Midbrain (tissue), 1 donor: ENCODE results near the gene GUK1.
A peak's percentile ranks its signal among the peaks of the same experiment; 100 is the strongest.

Source experiments
- DNase-seq: peaks from one replicate; lab custom pipeline; 2025; lab: John Stamatoyannopoulos, UW

The GUK1 gene

DNA sequence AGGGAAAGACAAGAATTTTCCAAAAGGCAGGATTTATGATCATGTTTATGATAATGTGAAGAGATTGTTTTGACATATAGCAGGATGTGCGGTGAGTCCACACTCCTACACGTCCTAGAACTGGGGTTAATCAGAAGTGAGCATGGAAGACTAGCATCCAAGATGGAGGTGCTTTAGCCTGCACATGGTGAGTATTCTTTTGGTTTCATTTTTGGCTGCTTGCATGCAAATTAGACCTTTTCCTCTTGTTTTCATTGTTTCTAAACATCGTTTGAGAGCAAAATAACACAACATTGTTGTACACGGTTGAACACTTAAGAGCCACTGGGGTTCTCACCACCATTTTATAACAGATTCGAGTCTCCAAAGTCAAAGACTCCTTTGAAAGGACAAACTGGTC is 14.9 kb upstream of the GUK1 start:
- no peak for DNase-seq

DNA sequence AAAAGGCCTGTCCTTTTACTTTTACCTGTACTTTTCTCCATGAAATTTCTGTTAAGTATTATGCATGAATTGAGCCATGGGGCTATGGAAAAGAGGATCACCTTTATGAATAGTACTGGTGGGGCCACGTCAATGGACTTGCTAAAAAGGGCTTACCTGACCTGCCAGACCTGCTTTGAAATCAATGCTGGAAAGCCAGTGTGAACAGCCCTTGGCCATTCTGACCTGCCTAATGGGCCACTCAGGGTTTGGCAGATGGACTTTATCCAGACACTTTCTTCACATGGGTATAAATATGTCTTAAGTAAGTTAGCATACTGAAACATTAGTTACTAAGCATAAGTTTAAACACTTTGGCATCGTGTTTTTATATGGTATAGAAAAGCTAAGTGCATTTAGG is 8.3 kb upstream of the GUK1 start:
- DNase-seq = no peak

DNA sequence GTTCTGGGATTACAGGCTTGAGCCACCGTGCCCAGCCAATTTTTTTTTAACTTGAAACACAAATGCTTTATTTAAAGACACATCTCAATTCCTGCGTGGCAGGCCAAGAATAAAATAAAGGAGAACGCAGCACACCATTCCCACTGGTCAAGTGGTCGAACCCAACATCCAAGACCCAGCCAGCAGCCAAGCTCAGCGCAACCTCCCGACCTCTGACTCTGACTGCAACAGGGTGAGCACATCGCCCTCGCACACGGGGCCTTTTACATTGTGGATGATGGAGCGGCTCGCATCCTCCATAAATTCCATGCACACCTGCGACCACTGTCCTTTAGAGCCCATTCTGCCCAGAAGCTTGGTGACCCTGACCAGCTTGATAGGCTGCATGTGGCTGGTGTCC is 5.5 kb upstream of the GUK1 start:
- no peak for DNase-seq

DNA sequence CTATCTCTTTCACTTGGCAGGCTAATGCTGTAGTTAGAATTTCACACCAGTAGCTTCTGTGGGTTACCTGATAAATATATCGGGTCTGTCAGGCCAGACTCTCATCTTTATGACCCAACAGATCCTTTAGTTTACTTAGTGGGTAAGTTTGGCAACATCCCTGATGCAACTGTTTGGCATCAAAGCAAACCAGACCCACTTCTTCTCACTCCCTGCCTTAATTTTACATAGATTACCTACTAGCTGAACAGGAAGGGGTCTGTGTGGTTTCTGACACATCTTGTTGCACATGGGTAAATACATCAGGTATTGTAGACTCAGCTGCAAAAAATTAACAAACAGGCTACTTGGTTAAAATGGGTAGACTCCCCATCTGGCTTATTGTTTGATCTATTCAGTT is 3.2 kb upstream of the GUK1 start:
- DNase-seq = no peak

DNA sequence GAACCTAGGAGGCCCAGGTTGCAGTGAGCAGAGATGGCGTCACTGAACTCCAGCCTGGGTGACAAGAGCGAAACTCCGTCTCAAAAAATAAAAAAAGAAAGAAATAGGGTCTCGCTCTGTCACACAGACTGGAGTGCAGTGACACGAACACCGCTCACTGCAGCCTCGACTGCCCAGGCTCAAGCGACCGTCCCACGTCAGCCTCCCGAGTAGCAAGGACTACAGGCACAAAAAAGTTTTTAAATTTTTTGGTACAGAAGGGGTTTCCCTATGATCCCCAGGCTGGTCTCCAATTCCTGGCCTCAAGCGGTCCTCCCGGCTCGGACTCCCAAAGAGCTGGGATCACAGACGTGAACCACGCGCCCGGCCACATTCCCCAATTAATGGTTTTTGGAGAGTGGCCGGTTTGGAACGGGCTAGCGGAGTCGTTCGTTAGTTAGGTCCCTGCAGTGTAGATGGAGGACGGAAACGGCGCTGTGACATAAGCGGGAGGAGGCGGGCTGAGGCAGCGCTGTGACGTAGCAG is 611 bp upstream of the GUK1 start:
- no peak for DNase-seq

DNA sequence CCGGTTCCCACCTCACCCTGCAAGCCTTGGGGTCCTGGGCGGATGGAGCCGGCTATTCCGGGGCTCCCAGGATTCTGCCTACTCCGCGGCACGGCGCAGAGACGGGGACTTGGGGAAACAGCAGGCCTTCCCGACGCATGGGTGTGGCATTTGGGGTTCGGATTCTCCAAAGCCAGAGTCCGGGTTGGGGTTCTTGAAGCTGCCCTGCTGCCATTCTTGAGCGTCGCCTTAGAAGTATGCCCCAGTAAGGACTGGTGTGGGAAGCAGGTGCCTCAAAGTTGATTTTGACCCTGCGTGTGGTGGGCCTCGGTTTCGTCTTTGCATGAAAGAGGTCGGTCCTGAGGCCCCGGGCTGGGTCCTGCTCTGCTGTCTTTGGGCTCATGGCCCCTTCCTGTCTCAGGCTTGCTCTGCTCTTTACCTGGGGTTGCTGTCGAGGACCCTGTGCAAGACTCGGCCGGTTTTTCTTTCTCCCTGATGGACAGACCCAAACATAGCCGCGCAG is 696 bp downstream of the GUK1 start:
- no peak for DNase-seq

DNA sequence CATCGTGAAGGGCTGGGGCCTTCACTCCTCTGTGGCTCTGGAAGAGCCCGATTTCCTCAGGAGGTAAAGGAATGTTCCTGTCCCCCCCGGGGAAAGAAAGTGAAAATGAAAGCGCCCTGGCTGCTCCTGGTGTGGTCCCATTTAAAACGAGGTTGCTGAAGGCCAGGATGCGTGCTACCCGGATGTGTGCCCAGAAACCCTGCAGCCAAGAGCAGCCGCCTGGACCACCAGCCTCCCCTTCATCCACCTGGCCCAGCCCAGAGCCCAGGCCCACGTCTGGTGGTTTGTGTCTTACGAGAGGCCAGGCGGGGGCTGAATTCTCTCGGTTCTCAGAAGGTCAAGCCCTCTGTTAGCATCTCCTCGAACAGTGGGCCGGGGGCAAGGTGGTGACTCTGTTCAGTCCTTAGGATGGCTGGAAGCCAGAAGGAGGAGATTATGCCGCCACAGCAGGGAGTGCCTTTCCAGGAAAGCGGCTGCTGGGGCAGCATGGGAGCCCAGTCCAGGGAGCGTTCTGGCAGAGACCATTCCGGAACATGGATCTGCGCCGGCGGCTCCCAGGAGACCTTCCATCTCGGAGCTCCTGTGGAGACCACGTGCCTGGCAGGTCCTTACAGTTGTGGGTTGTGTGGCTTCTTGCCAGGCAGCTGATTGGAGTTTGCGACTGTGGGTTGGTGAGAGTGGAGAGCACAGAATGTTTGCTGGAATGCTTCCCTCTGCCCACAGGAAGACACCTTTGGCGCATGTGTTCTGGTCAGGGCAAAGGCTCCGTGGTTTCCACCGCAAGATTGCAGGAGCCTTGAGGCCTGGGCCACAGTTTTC is 1.4 kb downstream of the GUK1 start:
- no peak for DNase-seq

DNA sequence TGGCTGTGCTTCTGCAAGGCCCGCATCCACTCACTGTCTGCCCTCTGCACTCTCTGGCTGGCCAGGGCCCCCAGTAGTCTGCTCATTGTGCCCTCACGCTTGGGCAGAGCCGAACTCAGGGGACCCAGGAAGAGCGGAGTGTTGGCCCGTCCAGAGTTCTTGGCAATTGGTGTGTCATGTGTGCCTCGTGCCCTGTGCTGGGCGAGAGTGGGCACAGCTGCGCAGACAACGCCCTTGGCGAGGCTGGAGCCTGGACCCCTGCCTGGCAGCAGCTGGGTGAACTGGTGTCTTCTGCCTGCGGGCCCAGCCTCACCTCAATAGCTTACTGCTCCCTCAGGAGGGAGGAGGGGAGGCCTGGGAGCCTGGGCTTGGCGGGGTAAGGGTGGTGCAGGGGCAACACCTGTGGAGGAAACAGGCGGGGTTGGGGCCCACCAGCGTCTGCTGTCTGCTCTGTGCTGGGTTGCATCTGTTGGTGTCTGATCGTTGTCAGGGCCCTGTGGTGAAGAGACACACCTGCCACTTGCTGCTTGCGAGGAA is 2.1 kb downstream of the GUK1 start:
- no peak for DNase-seq

DNA sequence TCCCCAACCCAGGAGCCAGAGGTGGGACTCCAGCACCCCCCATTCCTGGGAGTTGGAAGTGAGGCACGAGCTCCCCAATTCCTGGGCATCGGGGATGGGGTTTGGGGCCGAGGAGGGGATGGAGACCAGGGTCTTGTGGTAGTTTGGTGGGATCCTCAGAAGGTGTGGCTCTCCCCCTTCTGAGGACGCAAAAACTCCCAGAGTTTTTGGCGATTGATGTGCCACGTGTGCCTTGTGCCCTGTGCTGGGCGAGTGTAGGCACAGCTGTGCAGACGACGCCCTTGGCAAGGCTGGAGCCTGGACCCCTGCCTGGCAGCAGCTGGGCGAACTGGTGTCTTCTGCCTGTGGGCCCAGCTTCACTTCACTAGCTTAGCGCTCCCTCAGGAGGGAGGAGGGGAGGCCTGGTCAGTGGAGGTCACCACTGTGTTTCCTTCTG is 2.6 kb downstream of the GUK1 start:
- DNase-seq = no peak

DNA sequence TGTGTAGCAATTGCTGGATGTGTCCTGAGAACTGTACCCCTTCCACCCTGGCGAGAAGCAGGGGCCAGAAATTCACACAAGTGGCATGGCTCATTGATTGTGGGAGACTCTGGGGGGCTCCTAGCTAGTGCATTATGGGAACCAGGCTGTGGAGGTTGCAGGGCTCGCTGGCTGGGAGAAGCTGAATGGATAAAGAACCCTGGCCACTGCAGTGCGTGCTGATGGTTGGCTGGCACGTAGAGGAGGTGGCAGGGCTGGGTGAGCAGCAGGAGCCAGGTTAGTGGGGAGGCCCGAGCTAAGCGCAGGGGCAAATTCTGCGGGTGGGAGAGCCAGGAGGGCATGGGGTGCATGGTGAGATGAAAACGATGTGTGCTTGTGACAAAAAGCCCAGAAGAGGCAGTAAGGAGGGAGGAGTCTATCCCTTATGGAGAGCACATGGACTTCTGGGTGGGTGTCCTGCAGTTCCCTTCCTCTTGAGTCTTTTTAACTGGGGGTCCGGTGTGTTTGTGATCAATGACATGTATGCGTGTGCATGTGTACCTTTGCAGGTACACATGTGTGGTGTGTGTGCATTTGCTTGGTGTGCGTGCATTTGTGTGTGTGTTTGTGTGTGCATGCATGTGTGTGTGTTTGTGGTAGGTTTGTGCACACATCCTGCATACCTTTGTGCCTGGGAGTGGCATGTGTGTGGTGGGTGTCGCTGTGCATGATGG is 3.6 kb downstream of the GUK1 start:
- DNase-seq = no peak

DNA sequence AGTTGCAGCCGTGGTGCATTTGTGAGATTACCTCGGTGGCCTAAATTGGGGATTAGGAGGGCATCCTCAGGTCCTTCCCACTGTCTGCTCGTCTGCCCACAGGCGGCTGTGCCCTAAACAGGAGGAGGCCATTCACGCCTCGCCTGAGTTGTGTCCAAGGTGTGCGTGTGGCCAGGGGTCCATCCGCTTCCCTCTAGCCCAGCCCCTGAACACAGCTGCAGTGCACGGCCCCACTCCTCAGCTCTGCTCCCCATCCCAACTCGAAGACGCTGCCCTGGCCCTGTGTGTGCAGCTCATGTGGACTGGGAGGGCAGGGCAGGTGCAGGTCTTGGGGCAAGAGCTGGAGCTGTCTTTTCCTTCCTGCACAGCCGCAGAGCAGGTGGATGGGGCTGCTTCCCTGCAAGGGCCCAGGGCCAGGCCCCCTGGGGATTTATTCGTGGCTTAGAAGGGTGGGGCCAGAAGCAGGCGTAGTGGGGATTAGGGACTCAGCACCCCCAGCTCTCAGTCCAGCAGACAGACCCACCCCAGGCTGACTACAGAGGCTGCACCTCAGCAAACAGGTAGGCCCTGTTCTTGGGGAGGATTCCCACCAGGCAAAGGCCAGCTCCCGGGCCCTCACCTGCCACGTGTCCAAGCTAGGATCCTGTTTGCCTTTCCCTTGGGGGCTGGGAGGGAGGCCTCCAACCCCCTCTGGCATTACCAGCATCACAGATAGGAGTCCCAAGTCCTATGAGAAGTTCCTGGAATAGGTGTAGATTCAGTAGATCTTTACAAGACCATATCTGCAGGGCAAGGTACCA is 4.3 kb downstream of the GUK1 start:
- no peak for DNase-seq

DNA sequence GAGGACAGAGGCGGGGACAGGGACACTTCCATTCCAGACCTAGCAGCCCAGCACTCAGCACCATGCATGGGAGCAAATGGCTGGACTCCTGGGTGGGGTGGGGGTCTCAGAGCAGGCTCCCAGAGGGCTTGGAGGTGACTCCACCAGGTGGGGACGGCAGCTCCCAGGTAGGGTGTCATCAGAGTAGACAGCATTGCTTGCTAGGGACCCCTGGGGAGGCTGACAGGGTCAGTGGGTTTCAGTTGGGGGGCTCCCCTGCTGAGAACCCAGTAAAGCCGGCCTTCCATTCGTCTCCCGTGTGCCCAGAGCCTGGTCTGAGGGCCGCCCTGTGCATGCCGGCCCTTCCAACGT is 4.9 kb downstream of the GUK1 start:
- DNase-seq = no peak

DNA sequence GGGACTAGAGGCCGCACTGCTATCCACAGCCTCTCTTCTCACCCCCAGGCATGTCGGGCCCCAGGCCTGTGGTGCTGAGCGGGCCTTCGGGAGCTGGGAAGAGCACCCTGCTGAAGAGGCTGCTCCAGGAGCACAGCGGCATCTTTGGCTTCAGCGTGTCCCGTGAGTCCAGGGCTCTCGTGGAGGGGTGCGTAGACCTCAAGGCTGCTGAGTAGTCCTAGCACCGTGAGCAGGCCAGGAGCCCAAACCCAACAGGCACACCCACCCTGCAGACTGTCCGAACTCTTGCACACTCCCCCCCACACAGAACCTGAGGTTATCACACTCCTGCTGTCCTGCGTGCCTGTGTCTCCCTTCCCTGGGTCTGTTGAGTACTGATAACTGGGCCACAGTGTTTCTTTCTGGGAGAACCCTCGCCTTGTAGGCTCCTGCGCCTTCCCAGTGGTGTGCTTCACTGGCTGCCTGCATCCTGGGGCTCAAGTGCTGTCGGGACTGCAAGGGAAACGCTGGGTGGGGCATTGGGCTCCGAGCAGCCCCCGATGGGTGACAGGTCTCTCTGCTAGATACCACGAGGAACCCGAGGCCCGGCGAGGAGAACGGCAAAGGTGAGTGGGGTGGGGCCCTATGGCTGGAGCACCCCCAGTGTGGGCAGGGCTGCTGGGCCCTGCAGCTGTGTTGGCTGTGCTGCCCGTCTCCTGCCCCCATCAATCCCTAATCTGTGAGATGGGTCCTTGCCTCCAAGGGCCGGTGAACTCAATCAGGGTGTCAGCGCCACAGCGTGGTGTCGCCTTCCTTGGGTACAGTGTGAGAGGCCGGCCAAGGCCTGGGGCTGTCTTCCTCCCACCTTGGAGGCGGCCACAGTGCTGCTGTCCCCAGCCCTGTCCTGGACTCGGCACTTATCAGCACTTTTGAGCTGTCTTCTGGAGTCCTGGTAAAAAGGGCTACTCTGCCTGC is 5.7 kb downstream of the GUK1 start:
- no peak for DNase-seq

DNA sequence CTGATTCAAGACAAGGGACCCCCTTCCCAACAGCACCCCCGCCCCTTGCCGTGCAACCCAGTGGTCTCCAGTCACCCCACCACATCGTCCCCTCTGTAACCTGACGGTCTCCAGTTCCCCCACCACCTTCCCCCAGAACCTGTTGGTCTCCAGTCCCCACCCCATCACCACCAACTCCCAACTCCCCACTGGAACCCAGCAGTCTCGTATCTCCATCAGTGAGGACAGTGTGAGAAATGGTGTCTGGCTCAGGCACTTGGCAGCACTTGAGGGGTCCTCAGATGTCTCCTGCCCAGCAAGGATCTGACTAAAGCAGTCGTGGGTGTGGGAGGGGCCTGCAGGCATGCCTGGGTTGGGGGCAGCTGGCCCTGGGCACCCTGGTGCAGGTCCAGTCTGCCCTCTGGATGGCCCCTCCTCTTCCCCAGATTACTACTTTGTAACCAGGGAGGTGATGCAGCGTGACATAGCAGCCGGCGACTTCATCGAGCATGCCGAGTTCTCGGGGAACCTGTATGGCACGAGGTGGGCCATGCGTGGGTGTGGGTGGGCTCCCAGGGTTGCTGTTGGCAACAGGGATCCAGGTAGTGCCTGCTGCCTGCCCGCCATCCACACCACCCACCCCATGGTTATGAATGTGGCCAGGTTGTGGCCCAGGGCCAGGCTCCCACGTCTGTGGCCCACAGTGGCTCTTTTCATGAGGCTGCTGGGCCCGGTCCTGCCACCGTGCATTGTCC is 6.5 kb downstream of the GUK1 start:
- no peak for DNase-seq

DNA sequence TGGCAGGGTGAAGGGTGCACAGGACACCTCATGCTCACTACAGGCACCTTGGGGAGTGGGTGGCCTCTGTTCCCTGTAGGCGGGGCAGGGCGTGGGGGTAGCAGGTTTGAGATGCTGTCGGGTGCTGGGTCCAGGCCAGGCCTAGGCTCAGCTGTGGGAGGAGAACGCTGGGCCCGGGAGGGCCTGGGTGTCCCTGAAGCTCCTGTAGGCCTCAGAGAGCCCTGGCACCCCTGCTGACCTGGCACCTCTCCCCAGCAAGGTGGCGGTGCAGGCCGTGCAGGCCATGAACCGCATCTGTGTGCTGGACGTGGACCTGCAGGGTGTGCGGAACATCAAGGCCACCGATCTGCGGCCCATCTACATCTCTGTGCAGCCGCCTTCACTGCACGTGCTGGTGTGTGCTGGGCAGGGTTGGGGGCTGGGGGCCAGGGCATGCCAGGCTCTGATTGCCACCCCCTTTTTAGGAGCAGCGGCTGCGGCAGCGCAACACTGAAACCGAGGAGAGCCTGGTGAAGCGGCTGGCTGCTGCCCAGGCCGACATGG is 7.1 kb downstream of the GUK1 start:
- DNase-seq = no peak

DNA sequence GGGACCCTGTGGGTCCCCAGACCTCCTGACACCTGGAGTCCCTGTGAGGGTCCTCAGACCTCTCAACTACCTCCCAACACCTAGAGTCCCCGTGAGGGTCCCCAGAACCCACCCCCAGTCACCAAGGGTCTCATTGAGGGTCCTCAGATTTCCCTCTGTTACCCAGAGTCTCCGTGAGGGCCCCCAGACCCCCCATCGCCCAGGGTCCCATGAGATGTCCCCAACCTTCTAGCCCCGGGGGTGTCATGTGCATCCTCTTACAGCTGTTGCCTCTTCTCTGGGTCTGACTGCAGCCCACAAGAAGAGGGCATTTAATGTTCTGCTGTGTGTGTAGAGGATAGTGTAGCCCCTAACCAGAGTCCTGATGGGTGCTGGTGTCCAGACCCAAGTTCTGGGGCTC is 7.7 kb downstream of the GUK1 start:
- no peak for DNase-seq

DNA sequence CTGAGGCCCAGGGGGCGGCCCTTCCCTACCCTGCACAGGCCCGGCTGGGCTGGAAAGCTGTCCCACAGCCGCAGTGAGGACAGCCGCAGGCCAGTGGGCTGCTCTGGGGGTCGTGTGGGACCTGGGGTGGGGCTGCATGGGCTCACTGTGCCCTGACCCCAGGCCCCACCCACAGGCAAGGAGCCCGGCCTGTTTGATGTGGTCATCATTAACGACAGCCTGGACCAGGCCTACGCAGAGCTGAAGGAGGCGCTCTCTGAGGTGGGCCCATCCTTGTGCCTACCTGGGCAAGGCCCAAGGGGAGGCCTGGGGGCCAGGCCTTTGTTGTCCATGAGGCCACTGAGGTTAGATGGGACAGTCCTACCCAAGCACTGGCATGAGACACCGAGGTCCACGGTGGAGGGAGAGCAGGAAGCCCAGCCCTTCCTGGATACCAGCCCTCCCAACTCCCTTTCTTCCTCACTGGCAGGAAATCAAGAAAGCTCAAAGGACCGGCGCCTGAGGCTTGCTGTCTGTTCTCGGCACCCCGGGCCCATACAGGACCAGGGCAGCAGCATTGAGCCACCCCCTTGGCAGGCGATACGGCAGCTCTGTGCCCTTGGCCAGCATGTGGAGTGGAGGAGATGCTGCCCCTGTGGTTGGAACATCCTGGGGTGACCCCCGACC is 8.2 kb downstream of the GUK1 start:
- DNase-seq = no peak

DNA sequence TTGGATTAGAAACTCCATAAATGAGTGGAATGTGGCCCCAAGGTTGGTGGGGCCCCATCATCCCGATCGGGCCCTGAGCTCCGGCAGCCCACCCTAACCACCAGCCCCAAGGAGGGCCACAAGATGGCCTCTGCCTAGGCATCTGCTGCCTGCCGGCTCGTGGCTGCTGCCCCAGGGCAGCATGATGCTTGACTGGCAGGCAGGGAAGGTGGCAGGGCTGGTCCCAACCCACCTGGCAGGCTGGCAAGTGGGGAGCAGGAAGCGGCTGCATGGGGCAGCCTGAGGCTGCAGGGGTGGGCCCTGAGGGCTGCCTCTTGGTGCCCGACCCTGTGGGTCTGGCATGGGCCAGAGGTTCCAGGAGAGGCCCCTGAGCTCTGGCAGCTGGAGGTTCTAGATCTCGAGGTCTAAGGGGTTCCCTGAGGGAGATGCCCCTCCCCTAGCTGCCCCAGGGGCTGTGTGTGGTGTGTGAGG is 8.9 kb downstream of the GUK1 start:
- no peak for DNase-seq

DNA sequence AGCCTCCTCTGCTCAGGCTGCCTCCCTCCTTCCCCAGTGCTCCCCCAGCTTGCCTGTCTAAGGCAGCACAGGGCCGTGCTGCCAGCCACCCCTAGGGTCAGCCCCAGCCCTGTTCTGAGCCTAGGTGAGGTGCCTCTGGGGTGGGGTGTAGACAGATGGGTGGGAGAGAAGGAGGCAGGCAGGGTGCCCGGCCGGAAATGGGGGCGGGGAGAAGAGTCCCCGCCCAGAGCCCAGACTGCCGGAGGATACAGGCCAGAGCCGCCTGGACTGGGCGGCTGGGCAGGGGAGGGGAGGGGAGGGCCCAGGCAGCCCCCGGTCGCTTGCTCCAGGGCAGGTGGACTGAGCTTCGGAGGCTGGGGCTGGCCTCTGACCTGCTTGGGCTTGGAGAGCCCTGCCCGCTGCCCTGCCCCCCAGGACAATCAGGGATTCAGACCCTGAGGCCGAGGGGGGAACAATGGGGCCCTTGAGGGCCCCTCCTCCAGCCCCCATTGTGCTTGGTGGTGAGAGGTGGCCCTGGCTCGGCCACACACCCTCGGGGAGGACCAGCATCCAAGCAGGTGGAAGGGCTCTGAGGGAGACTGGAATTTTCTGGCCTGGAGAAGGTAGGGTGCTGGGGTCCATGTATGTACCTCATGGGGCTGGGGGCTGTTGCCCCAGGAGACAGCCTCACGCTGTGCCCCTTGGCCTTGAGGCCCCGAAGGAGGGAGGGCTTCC is 9.5 kb downstream of the GUK1 start, which contains the start of gene GJC2:
GJC2 (plus strand) TSS at position 525 of the 714 bp plus-strand sequence. CDS start 7,829 bp downstream, outside the sequence.
- peak; percentile 56 for DNase-seq
